Right ventricle myocardium inferior (tissue), 1 donor: ENCODE results near the gene VIT. TPM values are rescaled to one million over a fixed set of nuclear protein-coding genes. Genes with fewer than 3 reads are reported as not detected.
"Not testable (repeated sequence)": the region's sequence is repeated elsewhere in the genome, so short reads cannot be mapped to it uniquely, and the experiment has no call there.

ENCODE experiments used
- ATAC-seq: fragments of 200-7000 bp; cut with Tn5 transposase; one replicate; pipeline ENCODE4 v1.9.1; 2020; ENCODE audit warnings: mild to moderate bottlenecking, moderate library complexity
- DNase-seq: peaks from one replicate; pipeline ENCODE4 v3.0.0; 2021; ENCODE audit errors: missing footprints
- intact Hi-C: fragments of 100-400 bp; cut with DNase I; formaldehyde crosslinking; loops from one replicate; pipeline ENCODE4 v1.11.0; 2022
- total RNA-seq: library from RNA; stranded (reverse); fragmentation: NEBNext Ultra II Directional; extraction: Animal tissue kit (Norgen Biotek cat#: 25700); gene quantifications from one replicate; pipeline ENCODE4 v1.2.1, GENCODE V29; 2021
- donor health status: DM: no; HTN: yes; CAD: no; lungs with severe emphysema.

Gene VIT
- total RNA-seq, 1 donor from 2014 or later, result 21.6 TPM

DNA sequence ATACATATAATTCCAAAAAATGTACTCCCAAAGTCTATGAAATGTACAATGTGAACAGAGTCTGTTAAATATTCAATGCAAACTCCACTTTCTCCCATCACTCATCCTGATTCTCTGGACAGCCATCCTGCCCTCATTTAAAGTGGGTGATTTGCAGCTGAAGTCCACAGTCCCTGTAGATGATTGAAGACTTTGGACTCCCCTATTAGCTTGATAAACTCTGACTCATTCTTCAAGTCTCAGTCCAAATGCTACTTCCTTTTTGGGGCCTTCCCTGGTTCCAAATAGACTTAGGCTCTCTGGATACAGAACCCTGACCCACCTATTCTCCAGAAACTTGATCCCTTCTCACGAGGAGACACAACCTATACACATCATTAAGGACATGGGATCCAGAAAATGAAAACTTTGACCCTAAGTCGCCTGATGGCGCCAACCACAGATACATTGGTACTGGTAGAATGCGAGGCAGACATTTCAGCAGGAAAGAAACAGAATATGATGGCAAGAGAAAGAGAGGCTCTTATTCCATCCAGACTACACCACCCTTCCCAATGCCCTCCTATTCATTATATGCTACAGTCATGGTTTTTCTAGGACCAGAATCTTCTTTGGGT is 122.7 kb downstream of the VIT start:
- no peak for ATAC-seq
- DNase-seq, result no peak
- intact Hi-C loops, result no loop called here

DNA sequence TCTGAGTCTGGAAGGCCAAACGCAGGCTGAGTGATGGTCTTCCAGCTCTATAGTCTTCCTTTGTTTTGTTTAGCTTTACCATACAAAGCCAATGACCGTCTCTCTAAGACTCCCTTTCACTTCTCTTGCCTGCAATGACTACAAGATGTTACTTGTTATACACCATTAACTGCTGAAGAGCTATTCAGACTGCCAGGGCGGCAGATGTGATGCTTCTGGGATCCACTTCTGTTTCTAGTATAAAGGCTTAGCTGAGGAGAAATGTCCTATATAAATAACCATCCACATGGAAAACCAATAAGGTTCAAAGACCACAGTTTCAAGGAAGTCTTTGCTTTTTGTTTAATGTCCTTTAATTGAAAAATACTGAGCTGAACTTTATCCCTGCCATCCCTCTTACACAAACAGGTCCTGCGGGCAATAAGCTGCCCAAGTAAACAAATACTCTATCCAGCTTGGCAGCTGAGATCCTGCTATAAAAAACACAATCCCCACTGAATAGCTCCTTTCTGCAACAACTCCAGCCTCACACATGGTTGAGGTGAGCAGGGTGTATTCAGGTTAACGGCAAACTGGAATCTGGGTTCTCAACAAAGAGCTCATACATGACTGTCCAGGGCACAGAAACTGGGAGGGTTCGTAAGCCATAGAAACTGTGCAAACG is 124.6 kb downstream of the VIT start:
- intact Hi-C loops, result no loop called here
- ATAC-seq (no peak), DNase-seq (no peak)

DNA sequence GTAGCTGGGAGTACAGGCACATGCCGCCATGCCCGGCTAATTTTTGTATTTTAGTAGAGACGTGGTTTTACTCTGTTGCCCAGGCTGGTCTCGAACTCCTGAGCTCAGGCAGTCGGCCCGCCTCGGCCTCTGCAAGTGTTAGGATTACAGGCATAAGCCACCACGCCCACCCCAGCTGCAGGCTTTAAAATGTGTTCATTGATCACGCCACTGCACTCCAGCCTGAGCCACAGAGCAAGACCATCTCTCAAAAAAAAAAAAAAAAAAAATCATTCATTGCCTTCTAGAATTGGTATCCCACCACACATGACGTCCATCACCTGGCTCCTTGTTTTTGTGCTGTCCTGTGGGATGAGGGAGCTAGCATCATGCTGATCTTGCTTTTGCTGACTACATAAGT is 127.4 kb downstream of the VIT start:
- no peak for ATAC-seq
- intact Hi-C loops, result no loop called here
- no peak for DNase-seq

DNA sequence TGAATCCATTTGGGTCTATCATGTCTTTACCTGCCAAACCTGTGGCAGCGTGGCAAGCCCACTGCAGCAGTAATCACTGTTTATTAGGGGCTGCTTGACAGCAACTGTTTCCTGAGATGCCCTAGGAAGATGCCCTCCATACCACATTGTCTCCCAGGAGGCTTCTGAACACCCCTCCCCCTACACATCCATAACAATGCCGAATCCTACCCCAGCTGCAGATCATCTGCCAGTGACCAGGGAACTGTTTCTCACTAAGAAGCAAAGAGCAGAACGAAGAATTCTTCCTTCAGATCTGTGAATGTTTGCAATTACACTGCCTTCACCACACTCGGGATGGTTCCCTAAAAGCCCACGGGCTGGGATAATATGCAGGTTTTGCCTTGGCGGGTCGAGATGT is 127.8 kb downstream of the VIT start:
- DNase-seq, result no peak
- intact Hi-C loops, result no loop called here
- no peak for ATAC-seq

DNA sequence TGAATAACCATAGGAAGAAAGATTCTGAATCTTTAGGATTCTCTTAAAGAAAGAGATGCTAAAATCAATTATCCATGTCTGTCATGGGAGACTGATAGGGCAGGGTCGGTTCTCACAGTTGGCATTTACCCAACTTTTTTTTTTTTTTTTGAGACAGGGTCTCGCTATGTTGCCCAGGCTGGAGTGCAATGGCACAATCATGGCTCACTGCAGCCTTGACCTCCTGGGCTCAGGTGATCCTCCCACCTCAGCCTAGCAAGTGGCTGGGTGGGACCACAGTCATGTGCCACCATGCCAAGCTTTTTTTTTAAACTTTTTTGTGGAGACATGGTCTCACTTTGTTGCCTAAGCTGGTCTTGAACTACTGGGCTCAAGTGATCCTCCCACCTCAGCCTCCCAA is 128.2 kb downstream of the VIT start:
- DNase-seq, ATAC-seq, intact Hi-C loops: not testable (repeated sequence)

DNA sequence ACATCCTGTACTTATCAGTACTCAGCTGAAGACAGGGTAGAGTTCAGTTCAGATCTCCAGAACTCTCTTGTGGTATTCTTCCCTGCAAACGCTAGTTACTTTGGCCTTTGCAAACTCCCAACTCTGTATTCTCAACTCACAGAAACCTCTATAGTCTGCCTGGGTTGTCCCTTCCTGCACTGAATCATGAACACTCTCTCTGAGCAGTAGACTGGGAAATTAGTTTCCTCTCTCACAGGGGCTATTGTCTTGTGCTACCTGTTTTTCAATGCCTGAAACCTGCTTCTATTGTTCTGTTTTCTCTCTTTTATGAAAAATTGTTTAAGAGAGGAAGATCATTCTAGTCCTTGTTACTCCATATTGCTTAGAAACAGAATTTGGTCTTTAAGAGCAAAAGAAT is 134.7 kb downstream of the VIT start:
- DNase-seq (no peak), ATAC-seq (no peak)
- intact Hi-C loops, result no loop called here

DNA sequence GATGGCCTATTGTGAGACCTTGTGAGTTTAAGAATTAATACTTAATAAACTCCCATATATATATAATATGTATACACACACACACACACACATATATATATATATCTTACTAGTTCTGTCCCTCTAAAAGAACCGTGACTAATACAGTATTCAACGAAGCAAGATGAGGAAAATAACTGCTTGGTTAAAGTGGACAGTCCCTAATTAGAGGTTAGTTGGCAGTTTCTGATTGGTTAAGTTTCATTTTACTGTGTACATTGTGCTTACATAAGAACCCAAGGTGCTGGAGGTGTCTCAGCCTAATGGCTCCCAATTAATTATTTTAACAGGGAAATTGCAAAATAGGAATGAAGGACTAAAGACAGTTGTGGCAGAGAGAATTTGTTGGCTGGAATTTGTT is 137.7 kb downstream of the VIT start:
- no peak for ATAC-seq
- no peak for DNase-seq
- intact Hi-C loops, result no loop called here

DNA sequence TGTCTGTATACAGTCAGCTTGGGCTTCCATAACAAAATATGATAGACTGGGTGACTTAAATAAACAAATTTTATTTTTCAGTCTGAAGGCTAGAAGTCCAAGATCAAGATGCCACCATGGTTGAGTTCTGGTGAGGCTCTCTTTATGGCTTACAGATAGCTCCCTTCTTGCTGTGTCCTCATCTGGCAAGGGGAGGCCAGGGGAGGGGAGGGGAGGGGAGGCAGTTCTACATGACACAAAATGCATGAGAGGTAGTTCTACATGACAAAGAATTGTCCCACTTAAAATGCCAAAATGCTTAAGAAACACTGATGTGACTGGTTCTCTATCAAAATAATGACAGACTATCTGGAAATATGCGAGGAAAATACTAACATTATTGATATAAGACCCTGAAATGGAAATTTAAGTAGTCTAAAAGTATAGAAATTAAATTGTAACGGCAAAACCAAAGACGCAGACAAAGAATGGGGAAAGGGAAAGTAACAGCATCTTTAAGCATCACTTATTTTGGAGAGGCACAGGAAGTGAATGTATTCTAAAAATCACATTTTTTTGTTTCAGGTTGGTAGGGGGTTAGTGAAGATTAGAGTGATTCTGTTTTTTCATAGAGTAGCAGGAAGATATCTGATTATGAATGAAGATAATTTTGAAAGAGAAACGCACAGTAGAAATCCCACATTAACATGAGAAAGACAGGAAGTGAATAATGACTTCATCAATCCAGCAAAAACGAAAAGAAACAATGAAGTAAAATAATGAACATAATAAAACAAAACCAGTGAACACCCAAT is 138.4 kb downstream of the VIT start:
- ATAC-seq (no peak), DNase-seq (no peak)
- intact Hi-C loops, result no loop called here

DNA sequence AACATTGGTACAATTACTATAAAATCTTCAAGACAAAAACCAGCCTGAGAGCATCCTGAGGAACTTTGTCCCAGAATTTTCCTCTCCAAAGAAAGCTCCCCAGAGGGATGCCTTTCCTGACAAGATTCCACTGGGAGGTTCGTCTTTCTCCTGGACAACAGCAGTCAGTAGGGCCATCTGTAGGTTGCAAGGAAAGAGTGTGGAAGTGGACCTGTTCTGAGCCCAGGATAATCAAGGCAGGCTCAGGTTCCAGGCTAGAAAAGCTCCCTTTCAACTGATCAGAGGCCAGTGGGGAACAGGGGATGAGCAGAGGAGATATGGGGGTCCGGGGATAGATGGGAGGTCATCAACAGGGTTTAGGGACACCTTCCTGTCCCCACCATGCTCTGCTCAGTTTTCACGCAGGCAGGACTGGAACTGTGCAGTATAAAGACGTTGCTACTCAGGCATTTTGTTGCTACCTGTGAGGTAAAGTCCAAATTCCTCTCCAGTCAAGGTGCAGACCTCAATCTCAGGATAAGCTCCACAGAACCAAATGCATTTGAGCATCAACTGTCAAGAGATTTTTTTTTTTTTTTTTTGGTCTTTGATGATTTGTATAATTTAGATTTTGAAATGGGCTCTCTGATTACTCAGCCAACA is 143.6 kb downstream of the VIT start:
- ATAC-seq (no peak), DNase-seq (no peak)
- intact Hi-C loops, result no loop called here

DNA sequence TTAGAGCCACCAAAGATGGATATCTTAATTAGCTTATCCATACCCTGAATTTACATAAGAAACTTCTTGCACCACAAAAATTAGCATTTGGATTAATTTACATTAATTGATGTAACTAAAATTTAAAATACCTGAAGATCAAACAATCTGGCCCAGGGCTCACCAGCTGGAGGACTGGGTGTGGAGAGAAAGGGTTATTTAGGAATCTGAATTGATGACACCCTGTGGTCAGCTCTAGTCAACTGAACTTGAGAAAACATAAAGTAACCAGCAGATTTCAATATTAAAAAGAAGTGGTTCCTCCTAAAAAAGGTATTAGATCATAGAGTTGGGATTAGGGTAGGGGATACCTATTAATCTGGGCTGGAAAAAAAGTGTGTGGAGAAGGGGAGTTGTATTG is 147.3 kb downstream of the VIT start:
- intact Hi-C loops, result no loop called here
- DNase-seq, result no peak

DNA sequence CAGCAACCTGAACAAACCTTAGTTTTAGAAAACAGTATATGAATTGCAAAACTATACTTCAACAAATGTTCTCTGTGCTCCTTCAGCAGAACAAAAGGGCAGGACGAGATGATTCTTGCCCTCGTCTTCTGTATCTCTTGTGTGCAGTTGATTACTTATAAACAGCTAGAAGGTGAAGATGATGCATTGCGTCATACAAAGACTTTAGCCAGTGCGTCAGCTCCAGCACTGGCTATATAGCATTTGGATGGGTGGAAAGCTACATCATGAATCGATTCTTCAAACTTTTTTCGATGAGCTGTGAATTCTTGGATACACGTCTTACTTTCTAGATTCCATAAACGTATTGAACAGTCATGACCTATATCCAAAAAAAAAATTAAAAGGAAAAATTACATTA is 152.8 kb downstream of the VIT start:
- DNase-seq (no peak), ATAC-seq (no peak)
- intact Hi-C loops, result no loop called here

More for the DNA sequence above, 147.3 kb downstream of the VIT start:
- no peak for ATAC-seq

DNA sequence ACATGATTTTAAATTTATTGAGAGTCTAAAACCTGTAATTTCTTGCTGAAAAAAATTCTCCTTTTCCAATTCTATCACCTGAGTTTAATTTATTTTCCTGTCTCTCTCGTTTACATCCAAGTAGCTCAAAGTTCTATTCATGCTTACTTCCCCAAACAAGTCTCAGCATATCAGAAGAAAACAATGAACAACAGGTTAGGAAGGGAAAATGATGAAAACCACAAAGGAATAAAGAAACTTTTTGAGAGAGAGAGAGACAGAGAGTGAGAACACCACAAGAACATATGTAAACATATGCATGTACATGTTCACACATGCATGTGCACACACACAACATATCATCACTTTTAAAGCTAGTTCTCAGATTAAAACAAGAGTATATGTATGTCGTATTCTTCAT is 157.7 kb downstream of the VIT start:
- DNase-seq, result no peak
- ATAC-seq, result no peak
- intact Hi-C loops, result no loop called here

DNA sequence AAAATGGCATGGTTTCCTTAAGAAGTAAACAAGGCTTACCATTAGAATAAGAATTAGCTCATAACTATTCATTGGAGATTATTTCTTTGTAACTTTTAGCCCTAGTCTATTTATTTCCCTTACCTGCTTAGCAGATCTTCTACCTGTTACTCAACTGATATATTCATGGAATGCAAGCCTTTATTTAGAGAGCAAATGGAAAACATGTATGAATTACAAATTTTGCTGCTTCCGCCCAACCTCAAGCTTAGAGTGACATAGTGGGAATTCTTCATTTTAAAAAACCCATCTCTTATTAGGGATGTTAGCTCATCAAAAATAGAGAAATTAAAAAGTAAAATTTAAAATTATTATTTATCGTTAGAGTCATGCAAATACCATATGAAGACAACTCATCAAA is 158.9 kb downstream of the VIT start:
- intact Hi-C loops, result no loop called here
- ATAC-seq (no peak), DNase-seq (no peak)

DNA sequence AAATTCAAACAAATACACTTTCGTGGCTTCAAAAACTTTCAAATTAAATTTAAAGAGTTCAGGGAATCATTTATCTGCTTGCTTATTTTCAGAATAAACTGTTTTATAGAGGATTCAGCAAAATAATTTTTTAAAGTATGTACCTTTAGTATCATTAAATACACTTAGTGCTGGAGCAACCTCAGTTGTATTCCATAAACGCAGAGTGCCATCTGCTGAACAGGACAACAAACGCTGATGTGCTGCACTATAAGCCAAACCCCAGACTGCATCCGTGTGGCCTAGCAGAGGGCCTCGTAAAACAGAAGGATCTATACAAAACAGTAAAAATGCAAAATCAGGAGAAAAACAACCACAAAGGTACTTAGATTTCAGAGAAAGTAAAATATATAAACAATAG is 161.2 kb downstream of the VIT start:
- ATAC-seq (no peak), DNase-seq (no peak)
- intact Hi-C loops, result no loop called here

DNA sequence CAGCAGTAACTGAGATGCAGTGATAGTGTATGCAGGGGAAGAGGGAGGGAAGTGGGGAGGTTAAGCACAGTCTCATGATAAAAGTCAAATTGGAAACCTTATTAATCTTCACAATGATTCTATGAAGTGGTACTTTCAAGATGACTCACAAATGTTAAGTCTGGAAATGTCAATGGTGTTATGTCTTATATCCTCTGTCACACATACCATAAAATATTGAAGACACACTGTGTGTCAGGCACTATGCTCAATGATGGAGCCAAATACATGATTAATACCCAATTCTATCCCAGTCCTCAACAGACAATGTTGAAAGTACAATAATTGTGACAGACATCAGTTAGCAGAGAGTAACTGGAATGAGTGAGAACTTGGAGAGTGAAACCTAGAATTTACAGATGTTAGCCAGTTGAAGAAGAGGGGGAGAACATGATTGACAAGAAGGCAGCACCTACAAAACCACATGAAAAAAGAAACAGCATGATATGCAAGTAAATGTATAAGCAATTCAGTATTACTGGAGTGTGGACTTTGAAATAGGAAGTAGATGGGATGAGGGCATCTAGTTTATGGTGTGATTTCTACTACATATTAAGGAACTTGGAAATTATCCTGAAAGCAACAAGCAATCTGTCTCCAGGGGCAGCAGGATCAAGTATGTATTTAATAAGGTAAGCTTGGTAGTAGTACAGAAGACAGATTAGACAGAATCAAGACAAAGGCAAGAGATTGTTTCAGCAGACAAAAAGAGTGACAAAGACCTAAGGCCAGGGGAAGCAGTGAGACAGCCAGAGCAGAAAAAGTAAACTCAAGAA is 162.3 kb downstream of the VIT start:
- intact Hi-C loops, result no loop called here
- no peak for ATAC-seq
- no peak for DNase-seq

DNA sequence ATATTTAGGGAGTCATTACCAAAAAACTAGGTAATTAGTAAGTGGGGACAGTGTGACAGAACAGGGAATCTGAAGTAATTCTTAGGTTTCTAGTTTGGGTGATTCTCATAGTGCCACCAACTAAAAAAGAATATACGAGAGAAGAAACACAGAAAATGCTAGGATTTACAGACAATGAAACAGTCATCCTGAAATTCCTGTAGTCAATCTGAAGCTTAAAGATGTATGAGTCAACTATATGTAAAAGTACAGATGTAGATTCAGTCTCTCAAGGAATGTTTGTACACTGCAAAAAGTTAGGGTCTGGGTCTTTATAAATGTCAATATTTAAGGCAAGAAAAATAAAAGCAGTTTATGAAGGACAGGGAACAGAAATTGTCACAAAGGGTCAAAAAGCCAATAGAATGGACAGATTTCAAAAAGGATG is 162.9 kb downstream of the VIT start:
- DNase-seq, result no peak
- intact Hi-C loops, result no loop called here
- ATAC-seq, result no peak

DNA sequence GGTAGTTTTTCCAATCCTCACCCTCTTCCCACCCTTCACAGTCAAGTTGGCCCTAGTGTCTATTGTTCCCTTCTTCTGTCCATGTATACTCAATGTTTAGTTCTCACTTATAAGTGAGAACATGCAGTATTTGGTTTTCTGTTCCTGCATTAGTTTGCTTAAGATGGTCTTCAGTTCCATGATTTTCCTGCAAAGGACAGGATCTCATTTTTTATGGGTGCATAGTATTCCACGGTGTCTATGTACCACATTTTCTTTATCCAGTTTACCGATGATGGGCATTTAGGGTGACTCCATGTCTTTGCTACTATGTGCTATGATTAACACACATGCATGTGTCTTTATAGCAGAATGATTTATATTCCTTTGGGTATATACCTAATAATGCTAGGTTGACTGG is 165.4 kb downstream of the VIT start:
- DNase-seq (no peak), ATAC-seq (no peak)
- intact Hi-C loops, result no loop called here
